NT2/D1 (cell line): Measurements from ENCODE around the gene FTO.

Experiments
- SUZ12 ChIP-seq: IDR thresholded peaks from 2 replicates; pipeline ENCODE4 v1.6.1; 2011; ENCODE audit not compliant: insufficient read length, insufficient read depth; ENCODE audit errors: extremely low read depth
- ZNF274 ChIP-seq: IDR thresholded peaks from 2 replicates; pipeline ENCODE4 v1.6.1; 2011; ENCODE audit warnings: mild to moderate bottlenecking, low read depth, low read length

- TF ChIP-seq ZNF274 (no peak), SUZ12 (no peak)
Observed at GRCh38 chr16:53829186-53829747, 125.3 kb downstream of the FTO start.
